Measurements from ENCODE around the gene RELCH.
"Not testable (repeated sequence)": the region's sequence is repeated elsewhere in the genome, so short reads cannot be mapped to it uniquely, and the experiment has no call there.

The RELCH gene

GRCh38 chr18:62186774-62187542 lies at the start of gene RELCH, which contains the start of gene PIGN:
Gene RELCH, plus strand, starts transcription at chr18:62187255. Its CDS starts 251 bp downstream, at chr18:62187506.
Gene PIGN, minus strand, starts transcription at chr18:62187056. Its CDS starts 25,703 bp downstream, at chr18:62161353.
- peak; percentile 85 to 87 for DNase-seq (ENCODE audit: low read depth in 2 of 2)

- DNase-seq (ENCODE audit: low read depth in 2 of 2), result no peak
These were observed 48.4 kb upstream of the RELCH start for GRCh38 chr18:62138461-62139235.

- DNase-seq (ENCODE audit: low read depth in 2 of 2), result no peak
These were observed 46.8 kb upstream of the RELCH start for GRCh38 chr18:62140259-62140658.

- no peak for DNase-seq (ENCODE audit: low read depth in 2 of 2)
These were observed 42.7 kb upstream of the RELCH start for GRCh38 chr18:62144338-62144737.

- DNase-seq (ENCODE audit: low read depth in 2 of 2), result no peak
These were observed 35.8 kb upstream of the RELCH start for GRCh38 chr18:62151068-62151771.

GRCh38 chr18:62152844-62153243 lies 34.2 kb upstream of the RELCH start:
- no peak for DNase-seq (ENCODE audit: low read depth in 2 of 2)

GRCh38 chr18:62157843-62158242 lies 29.2 kb upstream of the RELCH start:
- DNase-seq (ENCODE audit: low read depth in 2 of 2), result no peak

- no peak for DNase-seq (ENCODE audit: low read depth in 2 of 2)
These were observed 22.7 kb upstream of the RELCH start for GRCh38 chr18:62164310-62164709.

GRCh38 chr18:62164855-62165487 lies 22.1 kb upstream of the RELCH start:
- no peak for DNase-seq (ENCODE audit: low read depth in 2 of 2)

GRCh38 chr18:62165583-62165982 lies 21.5 kb upstream of the RELCH start:
- no peak for DNase-seq (ENCODE audit: low read depth in 2 of 2)

- not testable (repeated sequence) for DNase-seq (ENCODE audit: low read depth in 2 of 2)
These were observed 20.5 kb upstream of the RELCH start for GRCh38 chr18:62166524-62166923.

GRCh38 chr18:62170857-62171256 lies 16.2 kb upstream of the RELCH start:
- DNase-seq (ENCODE audit: low read depth in 2 of 2), result no peak

GRCh38 chr18:62172298-62172697 lies 14.8 kb upstream of the RELCH start:
- DNase-seq (ENCODE audit: low read depth in 2 of 2), result no peak

- DNase-seq (ENCODE audit: low read depth in 2 of 2), result no peak
These were observed 11.5 kb upstream of the RELCH start for GRCh38 chr18:62175521-62175920.

GRCh38 chr18:62177271-62177670 lies 9.8 kb upstream of the RELCH start:
- no peak for DNase-seq (ENCODE audit: low read depth in 2 of 2)

GRCh38 chr18:62179213-62179612 lies 7.8 kb upstream of the RELCH start:
- no peak for DNase-seq (ENCODE audit: low read depth in 2 of 2)

GRCh38 chr18:62182220-62182619 lies 4.8 kb upstream of the RELCH start:
- no peak for DNase-seq (ENCODE audit: low read depth in 2 of 2)

- DNase-seq (ENCODE audit: low read depth in 2 of 2), result no peak
These were observed 3.4 kb upstream of the RELCH start for GRCh38 chr18:62183578-62184195.

- no peak for DNase-seq (ENCODE audit: low read depth in 2 of 2)
These were observed 619 bp upstream of the RELCH start for GRCh38 chr18:62186499-62186773.

GRCh38 chr18:62187543-62188510 lies 772 bp downstream of the RELCH start:
- no peak for DNase-seq (ENCODE audit: low read depth in 2 of 2)

Data from stimulated activated CD8-positive, alpha-beta memory T cell treated with anti-CD3 and anti-CD28 coated beads, Interleukin-2, amount 100 ng/mL, for 48 hours (primary cell).